Subcutaneous abdominal adipose tissue (tissue), 5 donors: ENCODE data around the gene MYO3B.
"Not testable (repeated sequence)": the region's sequence is repeated elsewhere in the genome, so short reads cannot be mapped to it uniquely, and the experiment has no call there.

Source experiments
- H3K27ac ChIP-seq: one replicate; pipeline ENCODE4 v1.7.0; 2013; ENCODE audit warnings: low read depth, mild to moderate bottlenecking, inconsistent platforms, low read length, moderate library complexity
- H3K27me3 ChIP-seq, 5 donors: one replicate each; pipeline ENCODE4 v1.7.0; 2013; ENCODE audit warnings: low read length in 5 of 5, inconsistent platforms in 1 of 5; ENCODE audit not compliant: control insufficient read depth in 5 of 5, insufficient read depth in 4 of 5
- H3K36me3 ChIP-seq, 5 donors: one replicate each; pipeline ENCODE4 v1.7.0; 2013; ENCODE audit warnings: low read length in 5 of 5; ENCODE audit not compliant: control insufficient read depth in 5 of 5, insufficient read depth in 5 of 5
- H3K4me1 ChIP-seq, 5 donors: one replicate each; pipeline ENCODE4 v1.7.0; 2013; ENCODE audit warnings: low read length in 5 of 5, mild to moderate bottlenecking in 3 of 5, moderate library complexity in 1 of 5; ENCODE audit not compliant: control insufficient read depth in 5 of 5, insufficient read depth in 5 of 5
- H3K4me3 ChIP-seq, 5 donors: one replicate each; pipeline ENCODE4 v1.7.0; 2013; ENCODE audit warnings: low read length in 5 of 5, low read depth in 1 of 5
- H3K9ac ChIP-seq, 5 donors: one replicate each; pipeline ENCODE4 v1.7.0; 2013; ENCODE audit warnings: low read length in 5 of 5, mild to moderate bottlenecking in 4 of 5, moderate library complexity in 3 of 5
- H3K9me3 ChIP-seq, 5 donors: one replicate each; pipeline ENCODE4 v1.7.0; 2013; ENCODE audit warnings: low read length in 5 of 5; ENCODE audit not compliant: control insufficient read depth in 5 of 5
- donor health status: healthy.
- donor health status: healthy.
- donor health status: healthy.
- donor health status: healthy.
- donor health status: healthy.

The MYO3B gene

GRCh38 chr2:170339750-170340692, 162.1 kb downstream of the MYO3B start:
- Histone ChIP-seq H3K4me3 (no peak overlapping the region), H3K9ac (no peak overlapping the region), H3K4me1 (peaks cover 0 to 4% (median 0%) of the 10 kb centered on the region in 5 donors), H3K27ac (no peak overlapping the region), H3K36me3 (no peaks in the 10 kb centered on the region), H3K27me3 (no peaks in the 10 kb centered on the region), H3K9me3 (no peaks in the 10 kb centered on the region)

GRCh38 chr2:170340693-170341068, 162.7 kb downstream of the MYO3B start:
- Histone ChIP-seq H3K27me3 (no peaks in the 10 kb centered on the region), H3K4me3 (no peak overlapping the region), H3K4me1 (peaks cover 0 to 4% (median 0%) of the 10 kb centered on the region in 5 donors), H3K9ac (no peak overlapping the region), H3K36me3 (no peaks in the 10 kb centered on the region), H3K9me3 (no peaks in the 10 kb centered on the region), H3K27ac (no peak overlapping the region)

- Histone ChIP-seq H3K9ac (no peak overlapping the region), H3K27ac (no peak overlapping the region), H3K27me3 (no peaks in the 10 kb centered on the region), H3K4me1 (peaks cover 0 to 4% (median 0%) of the 10 kb centered on the region in 5 donors), H3K4me3 (no peak overlapping the region), H3K9me3 (no peaks in the 10 kb centered on the region), H3K36me3 (no peaks in the 10 kb centered on the region)
Measured at GRCh38 chr2:170341684-170342623, 164.0 kb downstream of the MYO3B start.

GRCh38 chr2:170344663-170345346, 166.9 kb downstream of the MYO3B start:
- H3K9me3 ChIP-seq, result no peaks in the 10 kb centered on the region
- peaks cover 0 to 4% (median 0%) of the 10 kb centered on the region in 5 donors for H3K4me1 ChIP-seq
- H3K4me3 ChIP-seq, result no peak overlapping the region
- no peaks in the 10 kb centered on the region for H3K27me3 ChIP-seq
- no peak overlapping the region for H3K27ac ChIP-seq
- H3K9ac ChIP-seq, result no peak overlapping the region
- H3K36me3 ChIP-seq, result no peaks in the 10 kb centered on the region

- H3K9me3 ChIP-seq, result no peaks in the 10 kb centered on the region
- no peak overlapping the region for H3K9ac ChIP-seq
- no peak overlapping the region for H3K27ac ChIP-seq
- no peak overlapping the region for H3K4me3 ChIP-seq
- peaks cover 0 to 4% (median 0%) of the 10 kb centered on the region in 5 donors for H3K4me1 ChIP-seq
- no peaks in the 10 kb centered on the region for H3K27me3 ChIP-seq
- no peaks in the 10 kb centered on the region for H3K36me3 ChIP-seq
Measured at GRCh38 chr2:170345607-170346006, 167.7 kb downstream of the MYO3B start.

GRCh38 chr2:170349269-170349668, 171.3 kb downstream of the MYO3B start:
- not testable (repeated sequence) for H3K4me1 ChIP-seq, H3K9ac ChIP-seq, H3K27me3 ChIP-seq, H3K4me3 ChIP-seq, H3K27ac ChIP-seq, H3K36me3 ChIP-seq, H3K9me3 ChIP-seq

GRCh38 chr2:170350929-170351826, 173.2 kb downstream of the MYO3B start:
- H3K9ac ChIP-seq, result no peak overlapping the region
- H3K4me1 ChIP-seq, result no peaks in the 10 kb centered on the region
- no peak overlapping the region for H3K27ac ChIP-seq
- H3K36me3 ChIP-seq, result no peaks in the 10 kb centered on the region
- no peaks in the 10 kb centered on the region for H3K9me3 ChIP-seq
- no peak overlapping the region for H3K4me3 ChIP-seq
- H3K27me3 ChIP-seq, result peaks cover 0 to 3% (median 0%) of the 10 kb centered on the region in 5 donors

- Histone ChIP-seq H3K9ac (no peak overlapping the region), H3K27ac (no peak overlapping the region), H3K27me3 (peaks cover 0 to 3% (median 0%) of the 10 kb centered on the region in 5 donors), H3K36me3 (no peaks in the 10 kb centered on the region), H3K4me1 (no peaks in the 10 kb centered on the region), H3K9me3 (no peaks in the 10 kb centered on the region), H3K4me3 (no peak overlapping the region)
Measured at GRCh38 chr2:170353723-170354122, 175.8 kb downstream of the MYO3B start.

GRCh38 chr2:170354388-170354787, 176.4 kb downstream of the MYO3B start:
- Histone ChIP-seq H3K4me3 (no peak overlapping the region), H3K27ac (no peak overlapping the region), H3K9ac (no peak overlapping the region), H3K36me3 (no peaks in the 10 kb centered on the region), H3K9me3 (no peaks in the 10 kb centered on the region), H3K4me1 (no peaks in the 10 kb centered on the region), H3K27me3 (peaks cover 0 to 4% (median 0%) of the 10 kb centered on the region in 5 donors)
